Stimulated activated CD8-positive, alpha-beta memory T cell treated with anti-CD3 and anti-CD28 coated beads, Interleukin-15, amount 100 ng/mL, for 1 hour (primary cell): ENCODE data around the gene CUBN.
A peak's percentile ranks its signal among the peaks of the same experiment; 100 is the strongest.
"Not testable (repeated sequence)": the region's sequence is repeated elsewhere in the genome, so short reads cannot be mapped to it uniquely, and the experiment has no call there.

Experiments used
- DNase-seq: peaks from one replicate; pipeline ENCODE4 v3.0.0-alpha.2; 2020; ENCODE audit warnings: low read depth

Gene CUBN

DNA sequence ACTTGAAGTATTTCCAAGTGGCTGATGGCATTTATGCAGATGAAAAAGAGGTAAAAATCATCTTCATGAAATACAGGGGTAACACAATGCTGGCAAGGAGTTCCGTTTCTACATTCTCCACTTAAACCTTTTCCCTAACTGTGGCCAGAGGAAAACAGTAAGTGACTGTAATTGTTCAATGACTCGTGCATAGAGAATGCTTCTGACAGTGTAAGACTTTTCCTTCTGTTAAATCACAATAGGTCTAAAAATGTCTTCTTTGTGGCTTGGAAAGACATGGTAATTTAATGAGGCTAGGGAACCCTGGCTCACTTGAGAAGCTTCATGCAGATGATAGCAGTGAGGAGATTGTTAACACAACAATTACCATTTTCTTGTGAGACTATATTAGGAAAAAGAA is 262.1 kb downstream of the CUBN start:
- DNase-seq: no peak

DNA sequence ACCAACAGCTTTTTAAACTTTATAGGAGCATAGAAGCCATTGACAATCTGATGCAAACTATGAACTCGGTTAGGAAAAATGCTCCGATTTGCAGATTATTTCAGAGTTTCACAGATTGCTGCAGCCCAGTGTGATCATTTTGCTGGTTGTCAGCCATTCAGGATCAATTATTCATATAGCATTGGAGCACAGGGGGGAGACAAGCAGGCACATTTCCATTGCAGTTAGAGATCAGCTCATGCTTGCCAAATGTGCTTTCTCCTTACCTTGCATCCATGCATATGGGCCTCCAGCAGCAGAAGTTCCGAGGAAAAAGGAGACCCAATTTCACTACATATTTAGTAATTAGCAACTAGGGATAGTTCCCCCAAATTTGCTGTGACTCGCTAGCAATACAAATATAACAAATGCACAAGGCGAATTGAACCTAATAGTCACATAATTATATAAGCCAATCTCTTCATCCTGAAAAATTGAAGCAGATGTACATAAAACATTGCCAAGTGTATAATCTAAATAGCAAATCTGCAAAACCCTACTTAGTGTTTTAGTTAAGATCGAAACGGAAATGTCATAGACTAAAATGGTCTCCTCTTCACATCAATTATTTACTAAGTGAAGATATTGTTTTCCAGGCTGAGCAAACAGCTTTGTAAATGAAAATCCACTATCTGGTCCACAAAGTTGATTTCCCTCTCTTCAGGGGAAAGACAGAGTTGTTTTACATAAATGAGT is 262.9 kb downstream of the CUBN start:
- no peak for DNase-seq

- no peak for DNase-seq
Measured at GRCh38 chr10:16865766-16866165, 263.8 kb downstream of the CUBN start.

DNA sequence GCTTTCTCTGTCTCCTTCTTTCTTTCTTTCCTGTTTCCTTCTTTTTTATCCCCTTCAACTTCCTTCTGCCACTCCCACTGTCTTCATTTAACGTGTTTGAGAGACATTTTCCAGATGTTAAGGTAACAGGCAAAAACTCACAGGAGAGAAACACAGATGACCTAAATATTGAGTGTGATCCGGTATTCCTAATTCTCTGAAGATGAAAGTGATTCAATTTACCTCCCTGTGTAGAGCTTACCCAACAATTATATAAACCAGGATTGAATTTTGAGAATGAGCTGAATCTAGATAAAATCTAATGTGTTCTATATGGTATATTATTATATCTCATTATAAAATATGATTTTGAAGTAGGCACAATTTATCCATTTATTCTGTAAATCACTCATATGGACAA is 265.8 kb downstream of the CUBN start:
- DNase-seq: no peak

DNA sequence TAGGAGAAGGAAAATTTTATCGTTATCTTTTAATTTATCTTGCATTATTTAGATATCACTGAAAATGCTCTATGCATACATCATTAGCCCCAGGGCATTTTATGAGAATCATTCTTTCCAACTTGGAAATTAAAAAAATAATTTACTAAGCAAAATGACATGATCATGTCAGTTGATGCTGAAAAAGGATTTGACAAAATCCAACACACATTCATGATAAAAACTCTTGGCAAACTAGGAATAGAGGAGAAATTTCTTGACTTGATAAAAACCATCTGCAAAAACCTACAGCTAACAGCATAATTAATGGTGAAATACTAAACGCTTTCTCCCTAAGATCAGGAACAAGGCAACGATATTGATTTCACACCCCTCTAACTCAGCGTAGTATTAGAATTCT is 272.2 kb downstream of the CUBN start:
- DNase-seq: no peak

GRCh38 chr10:16856567-16856966 is 273.0 kb downstream of the CUBN start:
- no peak for DNase-seq

- DNase-seq: no peak
Measured at GRCh38 chr10:16856092-16856491, 273.5 kb downstream of the CUBN start.

GRCh38 chr10:16854623-16855022 is 275.0 kb downstream of the CUBN start:
- DNase-seq: no peak

DNA sequence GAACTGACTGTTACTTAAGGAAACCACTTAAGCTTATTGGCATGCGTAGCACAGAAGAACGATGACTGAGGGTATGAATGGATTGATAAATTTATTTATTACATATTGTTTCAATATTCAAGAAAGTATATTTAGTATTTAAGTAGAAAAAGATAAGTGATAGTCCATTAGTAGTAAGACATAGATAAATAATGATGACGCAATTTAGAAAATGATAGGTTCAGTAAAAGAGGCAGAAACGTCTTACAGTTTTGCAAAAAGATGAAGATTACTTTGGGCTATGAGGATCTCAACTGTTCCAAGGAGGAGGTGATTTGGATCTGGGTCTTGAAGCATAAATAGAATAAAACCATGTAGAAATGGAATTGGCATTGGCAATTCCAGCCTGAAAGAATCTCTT is 275.8 kb downstream of the CUBN start:
- no peak for DNase-seq

- no peak for DNase-seq
Measured at GRCh38 chr10:16853201-16853600, 276.4 kb downstream of the CUBN start.

DNA sequence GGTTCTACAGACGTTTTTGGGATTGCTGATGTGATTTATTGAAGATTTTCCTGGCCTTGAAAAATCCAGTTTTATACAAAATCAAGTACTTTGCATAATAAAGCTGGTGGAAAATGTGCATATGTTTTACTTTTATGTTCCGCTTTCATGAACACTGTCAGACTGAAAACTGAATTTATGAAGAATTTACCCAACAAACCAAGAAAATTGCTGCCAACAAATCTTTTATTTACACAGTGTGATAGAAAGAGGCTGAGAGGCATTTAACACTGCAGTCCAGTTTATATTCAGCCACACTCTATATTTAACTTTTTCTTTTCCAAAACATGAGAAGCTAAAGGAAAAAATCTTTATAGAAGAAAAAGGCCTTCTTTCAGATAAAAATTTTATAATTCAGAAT is 277.0 kb downstream of the CUBN start:
- no peak for DNase-seq

GRCh38 chr10:16848562-16849154 is 281.0 kb downstream of the CUBN start:
- DNase-seq: no peak

DNA sequence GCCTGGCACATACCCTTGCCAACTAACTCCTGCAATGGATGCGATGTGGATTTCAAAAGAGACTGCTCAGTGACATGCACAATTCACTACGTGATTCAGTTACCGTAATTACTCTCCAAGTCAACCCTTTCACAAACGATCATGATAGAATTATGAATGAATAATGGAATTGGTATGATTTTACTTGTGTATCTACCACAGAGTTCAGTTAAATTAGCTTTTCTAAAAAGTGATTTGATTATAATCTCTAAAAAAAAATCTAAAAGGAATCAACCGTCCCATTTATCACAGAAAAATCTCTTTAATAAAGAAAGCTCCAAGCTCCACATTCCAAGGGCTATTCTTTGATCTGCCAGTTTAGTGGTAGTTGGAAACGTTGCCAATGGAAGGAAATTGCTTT is 282.0 kb downstream of the CUBN start:
- no peak for DNase-seq

DNA sequence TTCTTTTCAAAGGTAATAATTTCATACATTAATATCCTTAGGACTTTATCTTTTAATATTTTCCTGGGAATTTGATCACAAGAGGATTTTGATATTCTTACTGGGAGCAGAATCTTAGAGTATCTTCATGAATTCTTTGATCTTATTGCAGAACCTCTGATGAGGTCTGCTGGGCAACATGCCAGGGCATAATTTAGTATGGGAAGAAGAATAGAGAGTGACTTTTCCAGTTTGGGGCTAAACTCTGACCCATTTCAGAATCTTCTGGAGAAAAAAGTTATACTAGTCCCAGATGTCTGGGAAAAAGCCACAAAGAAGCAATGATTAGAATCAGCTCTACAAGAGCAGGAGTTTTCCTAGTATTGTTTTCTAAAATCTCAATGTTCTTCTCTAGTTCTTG is 284.4 kb downstream of the CUBN start:
- DNase-seq: no peak

- no peak for DNase-seq
Measured at GRCh38 chr10:16843252-16843870, 286.2 kb downstream of the CUBN start.

- no peak for DNase-seq
Measured at GRCh38 chr10:16835228-16835627, 294.4 kb downstream of the CUBN start.

DNA sequence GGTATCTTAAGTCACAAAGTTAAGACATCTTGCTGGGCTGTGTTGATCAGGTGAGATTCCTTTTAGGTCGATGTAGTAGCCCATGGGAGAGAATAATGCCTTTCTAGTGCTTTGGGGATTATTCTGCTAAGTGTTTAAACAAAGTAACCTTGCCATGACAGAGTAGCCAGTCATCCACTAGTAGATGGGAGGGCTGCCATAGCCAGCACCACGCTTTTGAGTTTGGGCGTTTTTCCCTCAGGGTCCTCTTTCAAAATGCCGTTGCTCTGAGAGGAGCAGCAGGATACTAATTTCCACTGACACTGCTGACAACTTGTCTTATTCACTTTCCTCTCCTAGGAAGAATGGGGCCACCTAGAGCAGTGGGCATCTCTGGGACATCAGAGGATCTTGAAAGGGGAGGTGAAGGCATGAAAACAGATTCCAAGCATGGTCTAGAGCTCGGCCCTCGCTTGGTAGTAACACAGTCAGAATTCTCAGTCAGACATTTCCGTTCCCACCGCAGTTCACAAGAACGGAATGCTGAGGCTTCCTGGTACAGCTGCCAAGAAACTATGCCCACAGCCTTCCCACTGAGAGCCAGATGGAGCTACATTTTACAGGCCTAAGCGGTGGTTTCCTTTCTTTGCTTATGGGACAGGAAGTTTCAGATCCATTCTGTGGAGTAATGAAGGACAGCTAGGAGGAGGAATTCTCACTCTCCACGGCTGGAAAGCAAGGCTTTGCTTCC is 297.1 kb downstream of the CUBN start:
- no peak for DNase-seq

GRCh38 chr10:16828701-16829175 is 300.9 kb downstream of the CUBN start:
- no peak for DNase-seq

DNA sequence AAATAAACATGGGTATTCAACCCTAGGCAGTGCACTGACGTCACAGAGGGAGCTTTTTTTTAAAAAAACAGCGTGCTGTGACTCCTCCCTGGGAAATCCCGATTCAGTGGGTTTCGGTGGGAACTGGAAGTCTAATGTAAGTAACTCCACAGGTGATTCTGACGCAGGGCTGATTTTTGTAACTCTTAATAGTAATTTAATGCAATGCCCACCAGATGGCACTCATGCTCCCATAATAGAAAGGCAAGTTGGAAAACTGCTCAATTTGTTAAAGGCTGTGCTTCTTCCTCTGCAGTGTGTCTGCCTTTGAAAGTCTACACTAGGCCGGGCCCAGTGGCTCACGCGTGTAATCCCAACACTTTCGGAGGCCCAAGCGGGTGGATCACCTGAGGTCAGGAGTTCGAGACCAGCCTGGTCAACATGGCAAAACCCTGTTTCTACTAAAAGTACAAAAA is 301.5 kb downstream of the CUBN start:
- DNase-seq: peak; percentile 39

GRCh38 chr10:16827474-16827873 is 302.1 kb downstream of the CUBN start:
- DNase-seq: not testable (repeated sequence)

- no peak for DNase-seq
Measured at GRCh38 chr10:16822726-16823360, 306.8 kb downstream of the CUBN start.

GRCh38 chr10:16822027-16822426 is 307.6 kb downstream of the CUBN start:
- DNase-seq: no peak
